Endothelial cell of umbilical vein (primary cell): ENCODE data around the gene TMEM270.

ENCODE experiments used
- EZH2 ChIP-seq: IDR thresholded peaks from 2 replicates; pipeline ENCODE4 v1.6.1; 2012; ENCODE audit warnings: borderline replicate concordance, low read depth, mild to moderate bottlenecking, moderate library complexity, low read length, inconsistent platforms; ENCODE audit not compliant: severe bottlenecking
- JUN ChIP-seq: IDR thresholded peaks from 2 replicates; pipeline ENCODE4 v1.6.1; 2011; ENCODE audit warnings: borderline replicate concordance, low read depth; ENCODE audit not compliant: insufficient read length, insufficient read depth
- MAX ChIP-seq: IDR thresholded peaks from 2 replicates; pipeline ENCODE4 v1.6.1; 2011; ENCODE audit not compliant: insufficient read depth, insufficient read length
- POLR2A ChIP-seq: IDR thresholded peaks from 2 replicates; pipeline ENCODE4 v1.6.1; 2012; ENCODE audit warnings: low read depth, mild to moderate bottlenecking, control low read depth, low read length
- TF ChIP-seq, protein P1 (sequence below), 2 donors: IDR thresholded peaks; 1 replicate in 1 of 2; 2 replicates in 1 of 2; pipeline ENCODE4 v1.5.1; 2011; ENCODE audit warnings: low read length in 2 of 2, mild to moderate bottlenecking in 2 of 2, moderate library complexity in 2 of 2, control low read depth in 1 of 2, inconsistent platforms in 1 of 2, low read depth in 1 of 2; ENCODE audit not compliant: insufficient read depth in 1 of 2; ENCODE audit errors: extremely low read depth in 1 of 2

GRCh38 chr7:73838642-73839041 lies 22.3 kb upstream of the TMEM270 start:
- TF ChIP-seq, protein P1, sequence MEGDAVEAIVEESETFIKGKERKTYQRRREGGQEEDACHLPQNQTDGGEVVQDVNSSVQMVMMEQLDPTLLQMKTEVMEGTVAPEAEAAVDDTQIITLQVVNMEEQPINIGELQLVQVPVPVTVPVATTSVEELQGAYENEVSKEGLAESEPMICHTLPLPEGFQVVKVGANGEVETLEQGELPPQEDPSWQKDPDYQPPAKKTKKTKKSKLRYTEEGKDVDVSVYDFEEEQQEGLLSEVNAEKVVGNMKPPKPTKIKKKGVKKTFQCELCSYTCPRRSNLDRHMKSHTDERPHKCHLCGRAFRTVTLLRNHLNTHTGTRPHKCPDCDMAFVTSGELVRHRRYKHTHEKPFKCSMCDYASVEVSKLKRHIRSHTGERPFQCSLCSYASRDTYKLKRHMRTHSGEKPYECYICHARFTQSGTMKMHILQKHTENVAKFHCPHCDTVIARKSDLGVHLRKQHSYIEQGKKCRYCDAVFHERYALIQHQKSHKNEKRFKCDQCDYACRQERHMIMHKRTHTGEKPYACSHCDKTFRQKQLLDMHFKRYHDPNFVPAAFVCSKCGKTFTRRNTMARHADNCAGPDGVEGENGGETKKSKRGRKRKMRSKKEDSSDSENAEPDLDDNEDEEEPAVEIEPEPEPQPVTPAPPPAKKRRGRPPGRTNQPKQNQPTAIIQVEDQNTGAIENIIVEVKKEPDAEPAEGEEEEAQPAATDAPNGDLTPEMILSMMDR (IDR thresholded peaks at IDR 0.05; ENCODE audit: extremely low read depth in 1 of 2, insufficient read depth in 1 of 2, low read depth in 1 of 2, low read length in 2 of 2) = no peak
- no peak for TF ChIP-seq POLR2A
- TF ChIP-seq JUN = no peak
- TF ChIP-seq MAX = no peak
- no peak for TF ChIP-seq EZH2
